ENCODE results near the gene SLC35B4.

- TF ChIP-seq CTCF (IDR thresholded peaks at IDR 0.05): no peak
- no peak for TF ChIP-seq POLR2A (IDR thresholded peaks at IDR 0.05)
These were observed 36.8 kb downstream of the SLC35B4 start for GRCh38 chr7:134279898-134280297.

Data from uterus (tissue), 2 donors.